Measurements from ENCODE around the gene RPL11.
A peak's percentile ranks its signal among the peaks of the same experiment; 100 is the strongest.

The RPL11 gene

DNA sequence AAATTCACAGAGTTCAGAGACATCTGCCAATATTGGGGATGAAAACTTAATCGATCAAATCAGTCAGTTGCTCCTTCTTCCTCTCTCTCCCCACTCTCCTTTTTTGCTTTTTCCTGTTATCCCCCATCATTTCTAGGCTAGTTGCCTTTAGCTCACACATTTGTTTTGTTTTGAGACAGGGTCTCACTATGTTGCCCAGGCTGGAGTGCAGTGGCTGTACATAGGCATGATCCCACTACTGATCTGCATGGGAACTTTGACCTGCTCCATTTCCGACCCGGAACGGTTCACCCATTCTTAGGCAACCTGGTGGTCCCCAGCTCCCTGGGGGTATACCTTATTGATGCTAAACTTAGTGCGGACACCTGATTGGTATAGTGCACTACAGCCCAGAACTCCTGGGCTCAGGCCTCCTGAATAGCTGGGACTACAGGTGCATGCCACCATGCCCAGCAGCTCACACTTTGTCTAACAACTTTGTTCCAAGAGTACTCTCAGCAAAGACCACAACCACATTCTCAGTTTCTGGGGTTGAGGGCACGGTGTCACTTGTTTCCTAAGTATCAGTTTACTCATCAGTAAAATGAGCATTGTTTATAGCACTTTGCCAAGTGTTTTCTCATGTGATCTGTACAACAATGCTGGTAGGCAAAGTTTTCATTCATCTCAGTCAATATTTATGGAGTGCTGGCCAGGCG lies 45.0 kb downstream of the RPL11 start:
- no peak for DNase-seq

DNA sequence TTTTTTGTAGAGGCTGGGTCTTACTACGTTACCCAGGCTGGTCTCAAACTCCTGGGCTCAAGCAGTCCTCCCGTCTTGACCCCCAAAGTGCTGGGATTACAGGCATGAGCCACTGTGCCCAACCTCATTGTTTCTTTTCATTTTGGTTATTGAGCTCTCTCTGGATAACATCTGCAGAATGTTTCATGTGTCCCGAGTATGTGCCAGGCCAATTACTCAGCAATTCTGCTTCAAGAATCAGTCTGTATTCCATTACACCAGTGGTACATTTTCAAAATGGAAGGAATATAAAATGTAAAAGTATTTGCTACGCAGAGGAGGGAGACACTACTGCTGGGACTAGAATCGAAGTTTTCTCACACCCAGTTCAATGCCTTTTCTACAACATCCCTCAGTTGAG lies 50.0 kb downstream of the RPL11 start:
- DNase-seq = no peak

DNA sequence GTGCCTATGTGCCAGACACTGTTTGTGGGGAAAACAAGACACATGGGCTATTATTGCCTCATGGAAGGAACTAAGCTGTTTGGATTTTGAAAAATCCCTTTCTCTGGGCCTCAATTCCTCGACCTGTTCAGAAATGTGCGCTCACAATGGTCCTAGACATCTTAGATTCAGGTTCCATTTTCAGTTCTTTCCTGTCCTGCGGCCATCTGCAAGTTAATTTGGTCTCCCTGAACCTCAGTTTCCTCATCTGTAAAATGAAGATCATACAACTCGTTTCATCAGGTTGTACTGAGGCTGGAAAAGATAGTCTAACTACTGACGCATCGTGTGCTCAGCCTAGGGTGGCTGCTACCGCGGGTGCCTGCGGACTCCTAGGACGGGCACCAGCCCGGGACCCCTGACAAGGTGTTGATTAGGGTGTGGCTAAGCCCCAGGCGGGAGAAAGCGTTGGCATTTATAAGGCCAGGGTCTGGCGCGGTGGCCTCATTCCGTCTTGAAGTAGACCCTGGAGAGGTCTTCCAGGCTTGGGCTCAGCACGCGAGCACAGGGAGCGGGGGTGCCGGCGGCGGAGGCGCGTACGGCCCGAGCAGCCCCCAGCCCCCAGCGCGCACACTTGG lies 51.2 kb downstream of the RPL11 start:
- DNase-seq = no peak

DNA sequence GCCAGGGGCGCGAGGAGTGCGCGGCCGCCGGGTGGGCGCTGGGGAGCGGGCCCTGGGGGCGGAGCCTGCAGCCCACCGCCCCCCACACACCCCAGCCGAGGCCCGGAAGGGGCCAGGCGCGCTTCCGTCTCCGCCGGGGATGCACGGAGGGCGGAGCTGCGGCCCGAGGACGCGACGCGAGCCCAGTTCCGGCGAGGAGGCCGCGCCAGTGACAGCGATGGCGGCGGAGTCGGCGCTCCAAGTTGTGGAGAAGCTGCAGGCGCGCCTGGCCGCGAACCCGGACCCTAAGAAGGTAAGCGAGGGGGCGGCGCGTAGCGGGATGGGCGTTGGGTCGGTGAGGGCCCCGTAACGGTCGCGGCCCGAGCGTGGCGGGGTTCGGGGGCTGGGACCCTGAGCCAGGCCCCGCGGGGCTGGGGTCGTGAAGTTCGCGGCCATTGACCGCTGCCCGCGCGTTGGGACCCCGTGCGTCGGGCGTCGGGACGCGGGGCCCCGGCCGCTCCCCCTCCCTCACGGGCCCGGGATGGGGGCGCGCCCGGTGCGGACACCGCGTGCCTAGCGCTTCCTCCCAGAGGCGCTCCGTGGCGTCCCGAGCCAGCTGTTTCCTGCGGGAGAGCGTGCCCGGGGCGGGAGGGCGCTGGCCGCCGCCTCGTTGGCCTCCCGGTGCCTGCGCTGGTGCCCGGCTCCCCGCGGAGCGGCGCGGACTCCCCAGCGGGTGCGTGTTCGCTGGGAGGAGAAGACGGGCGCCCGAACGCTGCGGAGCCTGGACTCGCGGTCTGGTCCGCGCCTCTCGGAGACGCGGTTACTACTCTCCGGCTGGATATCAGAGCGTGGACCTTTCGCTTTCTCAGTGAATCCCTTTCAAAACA lies 51.9 kb downstream of the RPL11 start, which contains the start of gene ELOA:
ELOA (plus strand) TSS at position 185 of the 866 bp plus-strand sequence; CDS start at position 218, 33 bp downstream.
- peak; percentile 75 to 76 for DNase-seq

DNA sequence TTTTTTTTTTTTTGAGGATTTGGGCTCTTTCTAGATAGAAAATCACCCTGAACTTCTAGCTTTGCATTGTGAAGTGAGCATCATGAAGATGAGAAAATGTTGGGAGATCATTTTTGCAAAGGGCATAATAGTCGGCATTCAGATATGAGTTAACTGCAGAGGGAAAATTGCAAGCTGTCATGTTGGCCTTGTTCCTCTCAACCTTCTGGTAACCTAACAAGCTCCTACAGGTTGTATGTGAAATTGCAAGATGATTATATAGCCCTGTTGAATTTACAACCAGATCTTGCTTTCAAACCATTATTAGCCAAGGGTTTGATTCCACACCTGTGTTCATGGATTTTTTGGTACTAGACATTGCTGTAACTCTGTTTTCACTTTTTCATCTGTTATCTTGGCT lies 53.9 kb downstream of the RPL11 start:
- DNase-seq = peak in 1 of 2 donors; percentile 34
